Stimulated activated CD4-positive, alpha-beta T cell treated with anti-CD3 and anti-CD28 coated beads, Interleukin-1b, Interleukin-23, amount 100 ng/mL, for 24 hours (primary cell): ENCODE data around the gene E2F3.
A peak's percentile ranks its signal among the peaks of the same experiment; 100 is the strongest.

Experiments
- DNase-seq, 4 experiments: peaks; one replicate each; pipeline ENCODE4 v3.0.0-alpha.2; 2020; ENCODE audit warnings: low read depth in 4 of 4, low spot score in 1 of 4

E2F3 gene

DNA sequence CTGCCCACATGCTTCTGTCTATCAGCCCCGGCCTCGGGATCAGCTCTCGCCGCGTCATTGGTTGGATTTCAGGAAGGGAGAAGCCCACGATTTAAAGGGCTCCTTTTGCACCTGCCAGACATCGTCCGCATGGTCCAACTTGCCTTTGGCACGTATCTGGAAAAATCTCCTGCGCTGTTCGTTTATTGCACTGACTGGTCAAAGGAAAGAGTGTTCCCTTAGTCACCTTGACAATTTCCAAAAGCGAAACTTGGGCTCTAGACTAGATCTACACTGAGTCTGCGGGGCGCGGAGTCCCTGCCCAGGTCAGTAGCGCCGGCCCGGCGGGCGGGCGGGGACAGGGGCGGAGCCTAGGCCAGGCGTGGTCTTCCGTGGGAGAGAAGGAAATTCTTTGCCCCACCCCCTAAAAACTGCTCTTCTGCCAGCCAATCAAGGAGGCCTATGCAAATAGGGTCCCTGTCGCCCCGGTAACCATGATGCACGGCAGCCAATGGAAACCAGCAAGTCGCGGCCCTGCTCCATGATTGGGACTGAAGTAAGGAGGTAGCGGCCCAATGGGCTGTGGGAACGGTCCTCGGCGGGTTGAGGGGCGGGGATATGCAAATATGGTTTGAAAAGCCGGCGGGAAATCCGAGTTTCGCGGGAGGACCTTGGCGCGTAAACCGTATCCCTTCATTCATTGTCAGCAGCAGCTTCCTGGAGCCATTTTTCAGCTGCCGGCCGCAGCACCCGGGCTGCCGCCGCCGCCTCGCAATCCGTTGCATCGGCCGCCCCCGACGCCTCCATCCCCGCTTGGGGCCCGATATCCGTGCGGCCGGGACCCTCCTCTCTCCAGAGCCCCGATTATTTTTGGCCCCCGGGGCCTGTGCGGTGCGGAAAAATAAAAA, at the start of gene E2F3:
E2F3 (plus strand) TSS at position 675 of the 887 bp plus-strand sequence. CDS start 354 bp downstream, outside the sequence.
- peak; percentile 95 to 98 (median 98) for DNase-seq

DNA sequence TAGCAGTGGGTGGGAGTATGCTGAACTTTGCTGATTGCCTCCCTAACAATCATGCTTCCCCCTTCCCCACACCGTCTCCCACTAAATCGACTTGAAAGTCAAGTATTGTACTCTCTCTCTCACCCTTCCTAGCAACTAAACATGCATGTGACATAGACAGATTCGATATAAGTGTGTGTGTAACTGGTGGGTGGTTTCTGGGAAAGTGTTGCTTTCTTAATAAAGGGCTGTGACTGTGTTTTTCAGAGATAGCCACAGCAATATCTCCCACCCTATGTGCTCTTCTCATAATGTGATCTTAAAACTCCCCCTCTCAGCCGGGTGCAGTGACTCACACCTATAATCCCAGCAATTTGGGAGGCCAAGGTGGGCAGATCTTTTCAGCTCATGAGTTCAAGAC, 49.3 kb upstream of the E2F3 start:
- no peak for DNase-seq

DNA sequence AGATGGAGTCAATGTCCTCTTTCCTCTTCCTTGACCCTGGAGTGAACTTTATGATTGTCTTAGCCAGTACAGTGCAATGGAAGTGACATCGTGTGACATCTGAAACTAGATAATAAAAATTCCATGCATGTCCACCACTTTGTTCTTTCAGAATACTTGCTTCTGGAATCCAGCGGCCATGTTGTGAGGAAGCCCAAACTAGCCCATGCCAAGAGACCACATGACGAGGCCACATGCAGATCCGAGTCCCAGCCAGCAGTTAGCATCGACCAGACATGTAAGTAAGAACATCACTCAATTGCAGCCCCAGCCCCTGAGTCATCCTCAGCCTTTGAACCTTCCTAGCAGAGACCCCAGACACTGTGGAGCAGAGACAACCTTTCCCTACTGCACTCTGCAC, 48.5 kb upstream of the E2F3 start:
- DNase-seq = no peak

DNA sequence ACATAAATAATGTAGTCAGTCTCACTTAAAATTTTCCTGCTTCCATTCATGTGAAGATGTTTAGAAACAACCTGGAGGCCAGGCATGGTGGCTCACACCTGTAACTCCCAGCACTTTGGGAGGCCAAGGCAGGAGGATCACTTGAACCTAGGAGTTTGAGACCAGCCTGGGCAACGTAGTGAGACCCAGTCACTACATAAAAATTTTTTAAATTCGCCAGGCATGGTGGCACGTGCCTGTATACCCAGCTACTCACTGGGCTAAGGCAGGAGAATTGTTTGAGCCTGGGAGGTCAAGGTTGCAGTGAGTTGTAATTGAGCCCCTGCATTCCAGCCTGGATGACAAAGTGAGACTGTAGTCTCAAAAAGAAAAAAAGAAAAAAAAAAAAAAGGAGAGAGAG, 47.3 kb upstream of the E2F3 start:
- no peak for DNase-seq

DNA sequence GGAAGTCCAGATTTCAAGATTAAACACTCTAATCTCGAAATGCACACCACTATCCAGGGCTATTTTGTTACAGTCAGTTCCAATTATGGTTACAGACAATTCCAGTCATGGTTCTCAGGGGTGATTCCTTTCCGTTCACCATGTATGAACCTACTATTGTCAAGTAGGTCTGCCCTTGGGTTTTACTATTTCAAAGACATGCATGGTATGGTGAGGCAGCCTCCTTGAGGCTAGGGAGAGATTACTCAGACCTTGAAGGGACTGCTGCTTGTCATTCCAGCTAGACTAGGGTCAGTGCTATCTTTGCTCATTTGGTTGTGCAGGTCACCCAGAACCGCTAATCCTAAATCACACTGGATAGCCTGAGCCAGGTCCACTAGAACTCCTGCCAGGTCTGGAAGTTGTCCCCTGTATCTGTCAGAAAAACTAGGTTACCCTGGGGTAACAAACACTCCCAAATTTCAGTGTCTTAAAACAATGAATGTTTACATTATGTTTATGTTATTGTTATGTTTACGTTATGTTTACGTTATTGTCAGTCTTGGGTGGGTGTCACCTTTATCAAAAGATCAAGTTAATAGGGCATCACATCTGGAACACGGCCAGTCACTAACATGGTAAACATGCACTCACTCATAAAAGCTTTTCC, 41.1 kb upstream of the E2F3 start:
- no peak for DNase-seq

DNA sequence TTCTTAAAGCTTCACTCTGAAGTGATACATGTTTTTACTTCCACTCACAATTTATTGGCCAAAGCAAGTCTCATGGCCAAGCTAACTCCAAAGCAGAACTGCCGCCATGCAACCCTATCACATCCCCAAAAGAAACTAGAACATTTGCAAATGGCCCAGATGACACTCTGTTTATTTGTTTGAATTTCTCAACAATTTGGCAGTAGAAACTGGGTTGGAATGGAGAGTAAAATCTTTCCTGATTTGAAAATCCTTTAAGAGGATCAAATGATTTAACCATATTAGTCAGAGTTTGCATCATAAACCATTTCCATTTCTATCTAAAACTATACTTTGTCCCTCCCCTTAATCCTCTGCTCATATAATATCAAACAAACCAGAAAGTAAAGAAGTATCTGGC, 39.1 kb upstream of the E2F3 start:
- no peak for DNase-seq

DNA sequence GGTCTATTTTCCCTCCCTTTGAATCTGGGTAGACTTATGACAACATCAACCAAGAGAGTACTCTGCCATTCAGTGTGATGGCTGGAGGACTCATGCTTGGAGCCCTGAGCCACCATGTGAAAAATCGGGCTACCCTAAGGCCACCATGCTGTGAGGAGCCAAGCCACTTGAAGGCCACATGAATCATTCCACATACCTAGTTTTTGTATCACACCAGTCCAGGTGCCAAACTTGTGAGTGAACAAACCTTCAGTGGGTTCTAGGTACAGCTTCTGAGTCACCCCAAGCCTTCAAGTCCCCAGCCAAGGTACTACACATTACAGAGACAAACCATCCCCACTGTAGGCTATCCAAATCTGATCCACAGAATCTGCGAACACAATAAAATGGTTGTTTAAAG, 37.4 kb upstream of the E2F3 start:
- DNase-seq = no peak

DNA sequence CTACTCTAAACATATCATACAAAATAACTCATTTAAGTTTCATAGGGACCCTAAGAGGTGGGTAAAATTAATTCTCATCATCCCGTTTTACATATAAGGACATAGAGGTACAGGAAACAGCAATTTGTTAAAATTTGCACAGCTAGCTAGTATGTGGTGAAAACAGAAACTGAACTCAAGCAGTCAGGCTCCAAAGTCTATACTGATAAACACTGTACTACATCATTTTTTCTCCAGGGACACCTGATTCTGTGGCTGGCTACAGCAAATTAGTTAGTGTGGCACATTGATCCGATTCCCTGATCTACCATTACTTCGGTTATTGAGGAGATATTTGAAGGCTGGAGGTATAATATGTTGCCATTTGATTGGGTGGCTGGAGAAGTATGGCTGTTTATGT, 36.2 kb upstream of the E2F3 start:
- DNase-seq = no peak

DNA sequence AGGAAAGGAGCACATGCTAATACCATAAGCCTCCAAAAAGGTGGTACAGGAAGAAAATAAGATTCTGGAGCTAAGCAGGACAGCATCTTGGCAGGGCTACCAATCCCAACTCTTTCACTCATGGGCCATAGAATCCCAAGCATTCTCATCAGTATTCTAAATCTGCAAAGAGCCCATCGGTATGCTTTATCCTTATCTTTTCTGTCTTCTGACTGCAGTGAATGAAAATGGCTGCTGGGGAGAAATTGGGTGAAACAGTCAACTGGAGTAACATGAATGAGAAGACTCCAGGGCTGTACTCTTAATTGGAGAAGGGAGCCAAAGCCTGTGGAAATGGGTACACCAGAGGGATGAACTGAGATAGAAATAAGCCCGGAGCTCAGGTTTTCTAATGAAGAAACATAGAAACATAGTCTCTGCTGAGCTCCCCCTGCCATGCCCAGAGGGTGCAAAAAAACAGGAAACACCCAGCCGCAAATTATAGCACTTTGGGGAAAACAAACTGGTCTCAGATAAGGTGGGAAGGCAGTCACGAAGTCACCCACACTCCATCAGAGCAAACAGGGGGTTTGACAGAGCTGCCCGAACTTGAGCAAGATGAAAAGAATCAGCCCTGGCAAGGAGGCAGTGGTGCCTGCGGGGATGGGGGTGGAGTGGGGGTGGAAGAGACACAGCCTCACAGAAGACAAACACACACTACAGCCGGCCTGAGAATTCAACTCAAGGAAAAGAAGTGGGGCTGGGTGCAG, 35.4 kb upstream of the E2F3 start:
- DNase-seq = no peak

DNA sequence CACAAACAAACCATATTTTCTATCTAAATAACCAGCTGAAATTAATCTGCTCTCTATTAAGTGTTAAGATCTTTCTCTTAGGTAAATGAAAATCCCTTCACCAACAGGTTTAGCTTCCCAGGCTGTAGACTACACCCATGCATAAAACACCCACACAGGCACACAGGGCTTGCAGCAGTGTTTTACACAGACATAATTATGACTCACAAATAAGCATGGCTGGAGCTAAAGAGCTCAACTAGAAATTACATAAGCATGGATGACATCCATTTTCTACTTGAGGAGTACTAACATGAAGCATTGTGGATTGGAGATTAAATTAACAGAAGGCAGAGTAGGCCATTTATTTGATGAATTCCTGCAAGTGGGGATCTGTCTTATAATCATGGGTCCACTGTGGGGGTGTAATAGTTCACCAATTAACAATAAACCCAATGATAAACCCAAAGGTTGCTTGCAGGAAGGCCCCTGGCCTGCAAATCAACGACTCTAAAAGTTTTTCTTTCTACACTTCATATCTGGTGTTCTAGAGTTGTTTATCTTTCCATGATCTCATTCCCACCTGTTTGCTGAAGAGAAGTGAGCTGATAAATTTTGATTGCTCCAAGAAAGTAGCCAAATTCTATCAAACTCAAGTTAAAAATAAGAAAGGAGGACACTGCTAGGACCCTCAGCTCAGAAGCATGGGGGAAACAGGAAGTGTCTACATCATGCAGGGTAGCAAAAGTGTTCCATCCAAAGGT, 33.8 kb upstream of the E2F3 start:
- DNase-seq = peak in 1 of 4 experiments; percentile 12

DNA sequence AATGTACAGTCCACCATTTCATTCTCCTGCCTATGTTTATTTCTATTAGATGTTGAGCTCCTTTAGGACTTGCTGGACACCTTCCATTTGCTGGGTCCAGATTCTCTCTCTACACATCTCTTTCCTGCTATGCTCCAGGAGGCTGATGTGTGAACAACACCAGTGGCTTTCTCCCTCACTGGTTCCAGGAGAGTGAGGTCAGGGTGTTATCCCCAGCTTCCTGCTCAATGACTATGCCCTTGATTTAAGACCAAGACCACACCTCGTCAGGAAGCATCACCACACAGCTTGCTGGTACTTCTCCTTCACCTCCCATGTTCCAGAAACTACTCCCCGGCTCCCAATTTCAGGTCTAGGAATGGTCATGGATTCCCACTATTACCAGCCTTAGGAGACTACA, 31.3 kb upstream of the E2F3 start:
- no peak for DNase-seq

DNA sequence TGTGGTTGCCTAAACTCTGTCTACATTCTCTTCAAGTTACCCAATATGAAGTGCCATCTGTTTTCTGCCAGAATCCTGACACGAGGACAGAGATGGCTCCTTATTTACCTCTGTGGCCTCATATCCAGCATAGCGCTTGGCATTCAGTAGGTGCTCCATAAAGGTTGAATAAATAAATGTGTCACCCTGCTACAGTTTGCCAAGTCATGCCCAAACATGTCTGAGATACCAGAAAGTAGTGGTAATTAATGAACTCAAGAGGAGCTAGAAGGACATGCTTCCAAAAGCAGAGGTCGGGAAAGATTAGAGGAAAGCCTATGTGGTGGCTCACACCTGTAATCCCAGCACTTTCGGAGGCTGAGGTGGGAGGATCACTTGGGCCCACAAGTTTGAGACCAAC, 30.9 kb upstream of the E2F3 start:
- DNase-seq = no peak

DNA sequence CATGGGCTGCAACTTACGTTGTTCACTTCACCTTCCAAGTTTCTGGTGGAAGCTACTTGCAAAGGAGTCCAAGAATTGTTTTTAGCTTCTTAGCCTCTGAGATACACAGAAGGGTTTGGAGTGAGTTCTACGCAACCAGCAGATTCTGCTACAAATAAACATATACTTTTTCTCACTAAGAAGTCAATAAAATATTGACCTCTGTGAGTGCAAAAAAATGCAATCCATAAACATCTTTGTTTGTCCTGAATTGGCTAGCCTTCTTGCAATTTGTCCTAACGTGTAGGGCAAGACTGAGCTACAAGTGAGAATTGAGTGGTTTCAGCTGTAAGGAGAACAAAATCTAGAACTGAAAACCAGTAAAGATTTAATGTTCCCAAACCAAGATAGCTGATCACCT, 26.2 kb upstream of the E2F3 start:
- DNase-seq = no peak

DNA sequence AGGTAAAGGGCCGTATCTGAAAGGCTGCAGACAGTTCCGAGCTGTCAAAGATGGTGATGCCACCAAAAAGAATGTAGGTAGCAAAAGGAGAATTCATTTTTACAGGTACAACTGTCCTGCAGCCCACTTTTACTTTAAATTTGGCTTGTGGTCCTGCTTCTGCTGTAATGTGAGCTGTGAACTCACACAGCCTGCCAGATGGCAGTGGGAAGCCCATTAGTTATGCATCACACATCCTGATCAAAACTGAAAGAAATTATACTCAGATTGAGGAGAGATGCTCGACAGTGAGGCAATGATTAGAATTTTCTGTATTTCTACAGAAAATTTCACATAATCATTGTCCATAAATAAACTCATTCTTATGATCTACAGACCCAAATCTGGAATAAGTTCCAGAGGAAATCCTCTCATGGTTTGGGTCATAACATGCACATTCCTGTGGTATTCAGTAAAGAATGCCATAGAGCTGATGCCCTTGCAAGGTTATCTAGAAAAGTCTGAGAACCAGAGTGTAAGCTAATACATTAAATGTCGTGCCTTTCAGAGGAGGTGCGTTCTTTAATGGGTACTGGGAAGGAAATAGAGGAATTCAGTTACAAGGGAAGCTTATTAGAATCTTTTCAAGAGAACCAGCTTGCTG, 23.9 kb upstream of the E2F3 start:
- DNase-seq = no peak

DNA sequence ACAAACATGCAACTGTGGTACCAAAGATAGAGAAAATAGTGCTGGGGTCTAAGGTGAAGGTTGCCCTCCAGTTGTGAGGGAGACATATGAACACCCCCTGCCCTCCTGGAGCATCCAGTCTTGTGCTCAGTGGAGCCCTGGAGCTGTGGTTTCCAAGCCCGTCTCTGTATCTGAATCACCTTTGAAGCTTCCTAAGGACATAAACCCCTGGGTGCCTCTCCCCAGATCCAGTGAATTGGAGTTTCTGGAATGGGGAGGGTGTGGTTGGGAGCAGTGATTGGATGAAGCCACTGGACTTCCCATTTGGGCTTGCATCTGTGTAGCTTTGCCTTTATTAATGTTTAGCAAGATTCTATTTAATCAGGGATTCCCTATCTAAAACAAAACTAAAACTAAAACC, 22.4 kb upstream of the E2F3 start:
- no peak for DNase-seq

DNA sequence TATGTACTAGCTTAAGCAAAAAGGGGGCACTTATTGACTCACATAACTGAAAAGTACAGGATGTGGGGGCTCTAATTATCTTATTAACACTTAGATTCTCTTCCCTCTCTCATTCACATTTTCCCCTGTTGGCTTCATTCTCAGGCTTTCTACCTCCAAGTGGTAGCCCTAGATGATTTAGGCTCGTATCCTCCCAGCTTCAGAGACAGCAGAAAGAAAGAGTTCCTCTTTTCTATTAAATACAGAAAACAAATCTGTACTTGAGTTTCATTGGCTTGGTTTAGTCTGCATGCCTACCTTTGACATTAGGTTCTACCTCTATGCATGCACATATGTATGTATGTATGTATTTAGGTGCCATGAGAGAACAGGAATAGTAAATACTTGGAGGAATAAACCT, 15.5 kb upstream of the E2F3 start:
- no peak for DNase-seq

DNA sequence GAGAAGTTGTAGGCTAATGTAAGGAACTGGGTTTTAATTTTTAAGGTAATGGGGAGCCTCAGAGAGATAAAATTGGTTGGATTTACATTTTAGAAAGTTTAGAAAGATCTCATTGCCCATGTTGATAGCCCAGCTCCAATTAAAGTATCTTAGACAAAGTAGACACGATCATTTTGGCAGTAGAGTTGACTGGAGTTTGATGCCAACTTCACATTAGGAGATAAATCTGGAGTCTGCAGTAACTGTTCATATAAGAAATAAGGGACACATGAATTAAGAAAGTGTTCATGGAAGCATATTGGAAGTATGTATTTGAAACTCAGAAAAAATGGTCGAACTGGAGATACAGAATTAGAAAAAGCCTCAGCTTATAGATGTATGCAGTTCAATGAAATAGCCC, 12.6 kb upstream of the E2F3 start:
- no peak for DNase-seq

DNA sequence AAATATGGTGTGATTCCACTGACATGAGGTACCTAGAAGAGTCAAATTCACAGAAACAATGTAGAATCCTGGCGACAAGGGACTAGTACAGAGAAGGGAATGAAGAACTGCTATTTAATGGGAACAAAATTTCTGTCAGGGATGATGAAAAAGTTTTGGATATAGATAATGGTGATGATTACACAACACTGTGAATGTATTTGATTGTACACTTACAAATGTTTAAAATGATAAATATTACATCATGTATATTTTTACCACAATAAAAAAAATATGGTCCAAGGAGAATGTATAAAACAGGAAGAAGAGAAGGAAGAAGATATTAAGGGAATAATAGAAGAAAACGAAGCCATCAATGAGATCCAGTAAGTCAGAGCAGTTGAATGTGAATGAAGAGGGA, 8.4 kb upstream of the E2F3 start:
- no peak for DNase-seq

DNA sequence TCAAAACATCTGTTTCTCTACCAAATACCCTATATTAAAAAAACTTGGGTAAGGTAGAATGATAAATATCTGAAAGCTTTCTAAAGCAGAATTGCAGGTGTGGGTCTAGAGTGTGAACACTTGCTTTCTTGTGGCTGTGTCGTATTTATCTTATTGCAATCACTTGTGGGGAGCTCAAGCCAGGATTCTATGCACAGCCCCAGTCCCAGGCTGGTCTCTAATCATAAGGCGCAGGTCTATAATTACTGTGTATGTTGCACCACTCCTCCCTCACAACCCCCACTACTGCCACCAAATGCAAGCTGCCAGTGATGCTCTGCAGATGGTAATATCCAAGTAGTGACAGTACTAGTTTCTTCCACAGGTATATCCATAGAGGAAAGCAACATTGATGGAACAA, 2.2 kb upstream of the E2F3 start:
- DNase-seq = no peak

DNA sequence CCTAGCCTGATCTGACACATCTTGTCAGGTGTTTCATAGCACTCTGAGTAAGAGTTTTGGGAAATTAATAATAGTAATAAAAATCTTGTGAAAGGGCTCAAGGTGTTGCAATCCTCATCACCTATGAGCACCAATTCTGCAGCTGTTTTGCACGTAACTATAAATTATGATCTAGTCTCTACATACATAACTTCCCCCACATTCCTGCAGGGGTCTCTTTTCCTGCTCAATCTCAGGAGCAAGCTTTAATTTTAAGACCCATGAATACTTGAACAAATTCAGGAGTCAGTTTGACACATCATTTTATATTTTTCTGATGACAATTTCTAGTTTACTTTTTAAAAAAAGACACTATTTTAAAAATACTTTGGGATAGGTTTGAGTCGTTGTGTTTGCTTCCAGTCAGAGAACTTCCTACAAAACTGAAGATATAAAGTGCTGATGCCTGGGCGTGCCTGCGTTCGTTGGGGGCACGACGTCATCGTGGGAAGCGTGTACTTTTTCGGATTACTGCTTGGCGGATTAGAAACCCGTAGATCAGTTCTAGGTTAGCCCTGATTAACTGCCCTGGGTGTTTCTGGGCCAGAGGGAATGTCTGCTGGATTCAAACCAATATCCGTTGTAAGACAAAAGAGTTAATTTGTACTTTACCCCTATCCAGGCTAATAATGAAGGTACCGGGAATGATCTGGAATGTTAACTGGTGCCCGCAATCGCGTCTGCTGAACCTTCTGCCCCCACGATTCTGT, 1.0 kb upstream of the E2F3 start:
- peak in 3 of 4 experiments; percentile 20 for DNase-seq
